HG03139 (cell line): Measurements from ENCODE around the gene ZNF595.
"Not testable (repeated sequence)": the region's sequence is repeated elsewhere in the genome, so short reads cannot be mapped to it uniquely, and the experiment has no call there.

Source experiments
- ATAC-seq: cut with Tn5 transposase; IDR thresholded peaks from one replicate; pipeline ENCODE4 v1.9.1; 2021; ENCODE audit not compliant: unreplicated experiment

The ZNF595 gene

DNA sequence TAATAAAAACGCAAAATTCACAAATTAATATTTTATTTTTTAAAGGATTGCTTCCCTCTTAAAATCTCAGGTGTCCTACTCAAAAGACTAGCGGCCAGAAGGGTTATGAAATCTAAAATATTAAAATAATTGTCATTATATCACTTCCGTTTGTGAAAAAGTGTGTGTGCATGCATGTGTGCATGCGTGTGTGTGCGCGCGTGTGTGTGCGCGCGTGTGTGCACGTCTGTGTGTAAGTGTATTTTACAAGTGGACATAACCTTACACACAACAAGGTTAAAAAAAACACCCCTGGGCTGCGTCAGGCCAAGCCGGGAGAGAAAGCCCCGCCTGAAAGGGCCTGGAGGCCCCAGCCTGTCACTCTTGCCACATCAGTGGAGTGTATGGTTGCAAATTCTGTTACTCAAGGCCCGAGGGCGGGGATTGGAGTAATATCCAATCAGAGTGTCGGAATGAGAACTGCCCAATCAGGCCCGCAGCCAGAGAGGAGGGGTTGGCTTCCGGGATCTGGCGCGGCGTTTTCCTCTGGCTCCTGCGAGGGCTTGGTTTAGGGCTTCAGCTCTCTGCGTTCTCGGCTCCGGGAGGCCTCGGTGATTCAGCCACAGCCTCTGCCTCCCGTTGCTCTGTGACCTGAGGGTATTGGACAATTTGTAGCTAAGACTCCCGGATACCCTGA lies at the start of gene ZNF595:
TSS of gene ZNF595 (plus strand) at position 518 of the 676 bp plus-strand sequence. CDS start 168 bp downstream, outside the sequence.
- peak; percentile 60 for ATAC-seq

DNA sequence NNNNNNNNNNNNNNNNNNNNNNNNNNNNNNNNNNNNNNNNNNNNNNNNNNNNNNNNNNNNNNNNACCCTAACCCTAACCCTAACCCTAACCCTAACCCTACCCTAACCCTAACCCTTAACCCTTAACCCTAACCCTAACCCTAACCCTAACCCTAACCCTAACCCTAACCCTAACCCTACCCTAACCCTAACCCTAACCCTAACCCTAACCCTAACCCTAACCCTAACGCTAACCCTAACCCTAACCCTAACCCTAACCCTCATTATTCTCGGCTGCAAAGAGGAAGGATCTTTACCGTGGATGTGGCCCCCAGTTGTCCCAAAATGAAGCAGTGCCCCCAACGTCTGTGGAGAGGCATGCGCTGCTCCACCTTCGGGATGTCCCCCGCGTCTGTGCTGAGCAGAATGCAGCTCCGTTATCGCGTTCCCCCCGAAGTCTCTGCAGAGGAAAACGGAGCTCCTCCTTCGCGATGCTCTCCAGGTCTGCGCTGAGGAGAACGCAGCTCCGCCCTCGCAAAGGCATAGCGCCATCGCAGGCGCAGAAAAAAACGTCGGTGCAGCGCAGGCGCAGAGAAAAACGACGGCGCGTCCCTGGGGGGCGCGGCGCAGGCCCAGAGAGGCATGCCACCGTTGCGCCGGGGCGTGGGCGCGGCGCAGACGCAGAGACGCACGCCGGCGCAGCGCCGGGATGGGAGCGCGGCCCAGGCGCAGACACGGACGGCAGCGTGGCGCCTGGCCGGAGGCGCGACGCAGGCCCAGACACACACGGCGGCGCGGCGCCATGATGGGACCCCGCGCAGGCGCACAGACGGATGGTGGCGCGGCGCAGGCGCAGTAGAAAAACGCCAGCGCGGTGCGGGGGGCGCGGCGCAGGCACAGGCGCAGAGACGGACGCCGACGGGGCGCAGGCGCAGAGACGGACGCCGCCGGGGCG lies 42.9 kb upstream of the ZNF595 start:
- ATAC-seq, result not testable (repeated sequence)

DNA sequence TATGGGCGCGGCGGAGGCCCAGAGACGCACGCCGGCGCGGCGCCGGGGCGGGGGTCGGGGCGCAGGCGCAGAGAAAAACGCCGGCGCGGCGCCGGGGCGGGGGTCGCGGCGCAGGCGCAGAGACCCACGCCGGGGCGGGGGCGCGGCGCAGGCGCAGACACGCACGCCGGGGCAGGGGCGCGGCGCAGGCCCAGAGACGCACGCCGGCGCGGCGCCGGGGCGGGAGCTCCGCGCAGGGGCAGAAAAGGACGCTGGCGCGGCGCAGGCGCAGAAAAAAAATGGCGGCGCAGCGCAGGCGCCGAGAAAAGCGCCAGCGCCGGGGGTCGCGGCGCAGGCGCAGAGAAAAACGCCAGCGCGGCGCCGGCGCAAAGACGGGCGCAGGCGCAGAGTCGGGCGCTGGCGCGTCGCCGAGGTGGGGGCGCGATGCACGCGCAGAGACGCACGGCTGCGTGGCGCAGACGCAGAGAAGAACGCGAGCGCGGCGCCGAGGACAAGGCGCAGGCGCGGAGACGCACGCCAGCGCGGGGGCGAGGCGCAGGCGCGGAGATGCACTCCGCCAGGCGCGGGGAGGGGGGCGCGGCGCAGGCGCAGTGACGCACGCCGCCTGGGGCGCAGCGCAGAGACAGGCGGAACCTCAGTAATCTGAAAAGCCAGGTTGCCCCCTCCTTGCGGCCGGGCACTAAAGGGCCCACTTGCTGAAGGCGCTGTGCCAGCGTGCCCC lies 41.9 kb upstream of the ZNF595 start:
- not testable (repeated sequence) for ATAC-seq

DNA sequence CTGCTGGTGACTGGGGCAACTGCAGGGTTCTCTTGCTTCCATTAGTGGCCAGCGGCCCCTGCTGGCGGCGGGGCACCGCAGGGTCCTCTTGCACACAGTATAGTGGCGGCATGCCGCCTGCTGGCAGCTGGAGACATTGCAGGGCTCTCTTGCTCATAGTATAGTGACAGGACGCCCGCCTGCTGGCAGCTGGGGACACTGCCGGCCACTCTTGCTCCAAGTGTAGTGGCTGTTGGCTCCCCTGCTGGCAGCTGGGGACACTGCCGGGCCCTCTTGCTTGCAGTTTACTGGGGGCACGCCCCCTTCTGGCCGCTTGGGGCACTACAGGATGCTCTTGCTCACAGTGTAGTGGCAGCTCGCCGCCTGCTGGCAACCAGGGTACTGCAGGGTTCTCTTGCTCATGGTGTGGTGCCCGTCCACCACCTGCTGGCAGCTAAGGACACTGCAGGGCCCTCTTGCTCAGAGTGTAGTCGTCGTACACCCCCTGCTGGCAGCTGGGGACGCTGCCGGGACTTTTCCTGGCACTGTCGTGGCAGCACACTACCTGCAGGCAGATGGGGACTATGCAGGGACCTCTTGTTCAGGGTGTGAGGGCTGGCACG lies 41.2 kb upstream of the ZNF595 start:
- ATAC-seq, result not testable (repeated sequence)

DNA sequence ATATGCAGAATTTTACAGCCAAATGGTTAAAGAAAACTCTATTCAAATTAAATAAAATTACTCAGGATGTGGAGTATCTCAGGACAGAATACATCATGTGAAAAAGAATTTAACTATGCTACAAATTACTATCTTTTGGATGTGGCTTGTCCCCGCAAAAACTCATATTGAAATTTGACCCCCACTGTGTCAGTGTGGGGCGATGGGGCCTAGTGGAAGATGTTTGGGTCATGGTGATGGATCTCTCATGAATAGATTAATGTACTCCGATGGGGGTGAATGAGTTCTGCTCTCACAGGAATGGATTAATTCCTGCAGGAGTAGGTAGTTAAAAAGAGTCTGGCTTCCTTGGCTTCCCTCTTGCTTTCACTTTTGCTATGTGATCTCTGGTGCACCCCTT lies 35.0 kb upstream of the ZNF595 start:
- not testable (repeated sequence) for ATAC-seq

DNA sequence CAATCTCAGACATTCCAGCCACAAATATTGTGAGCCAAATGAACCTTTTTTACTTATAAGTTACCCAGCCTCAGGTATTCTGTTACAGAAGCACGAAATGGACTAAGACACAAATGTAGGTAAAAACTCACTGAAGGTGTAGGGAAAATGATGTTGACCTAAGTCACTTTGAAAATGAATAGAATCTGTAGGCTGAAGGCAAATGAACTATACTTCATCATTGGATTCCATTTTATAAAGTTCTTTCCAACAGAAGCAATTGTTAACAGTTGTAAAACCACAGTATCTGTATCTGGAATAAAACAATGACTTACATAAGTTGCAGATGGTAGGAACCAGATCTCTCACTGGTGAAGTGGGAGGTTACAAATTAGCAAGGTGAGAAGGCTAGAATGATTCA lies 34.5 kb upstream of the ZNF595 start:
- not testable (repeated sequence) for ATAC-seq

DNA sequence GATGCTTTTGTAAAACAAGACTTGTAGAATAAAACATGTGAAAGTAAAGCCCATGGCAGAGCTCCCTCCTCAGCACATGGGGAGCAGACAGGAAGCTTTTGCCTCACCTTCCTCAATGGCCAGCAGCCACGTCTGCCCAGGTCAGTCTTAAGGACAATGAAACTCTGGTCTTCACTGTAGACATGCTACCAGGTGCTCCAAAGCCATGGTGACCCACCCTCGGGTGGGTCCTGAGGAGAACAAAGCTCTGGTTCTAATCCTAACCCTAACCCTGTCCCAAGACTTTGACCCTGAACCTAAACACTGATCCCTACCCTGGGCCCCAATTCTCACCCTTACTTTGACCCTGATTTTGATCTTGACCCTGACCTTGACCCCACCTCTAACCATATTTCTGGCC lies 30.2 kb upstream of the ZNF595 start:
- not testable (repeated sequence) for ATAC-seq

DNA sequence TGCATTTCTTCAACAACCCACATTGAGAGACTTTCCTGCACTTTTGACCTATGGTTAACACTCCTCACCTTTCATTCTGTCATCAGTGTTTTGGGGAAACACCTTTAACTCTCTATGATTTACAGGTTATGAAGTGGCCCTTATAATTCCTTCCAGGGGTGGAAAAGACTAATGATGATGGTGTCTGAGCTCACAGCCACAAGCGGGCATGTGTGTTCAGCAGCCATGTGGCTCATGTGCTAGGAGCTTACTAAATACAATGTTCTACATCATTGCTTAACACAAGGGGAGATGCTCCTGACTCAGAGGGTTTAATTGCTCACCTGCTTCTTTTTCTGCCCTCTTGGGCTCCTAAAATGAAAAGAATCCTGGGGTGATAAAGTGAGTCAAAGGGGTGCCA lies 28.8 kb upstream of the ZNF595 start:
- not testable (repeated sequence) for ATAC-seq

DNA sequence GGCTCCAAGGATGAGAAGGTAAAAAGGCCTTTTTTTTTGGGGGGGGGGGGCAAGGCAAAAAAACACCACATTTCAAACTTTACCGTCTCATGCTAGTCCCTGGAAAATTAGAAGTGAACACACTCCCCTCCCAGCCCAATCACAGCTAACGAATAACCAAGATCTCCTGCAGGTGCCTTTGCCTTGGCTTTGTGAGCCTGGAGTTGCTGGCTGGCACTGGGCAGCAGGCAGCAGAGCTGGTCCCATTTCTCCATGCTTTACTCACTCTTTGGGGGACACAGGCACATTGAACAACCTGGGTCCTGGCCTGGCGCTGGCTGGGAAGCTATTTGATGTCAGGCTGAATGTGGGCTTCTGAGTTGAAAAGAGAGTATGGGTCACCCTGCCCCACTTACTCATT lies 25.6 kb upstream of the ZNF595 start:
- ATAC-seq, result not testable (repeated sequence)

DNA sequence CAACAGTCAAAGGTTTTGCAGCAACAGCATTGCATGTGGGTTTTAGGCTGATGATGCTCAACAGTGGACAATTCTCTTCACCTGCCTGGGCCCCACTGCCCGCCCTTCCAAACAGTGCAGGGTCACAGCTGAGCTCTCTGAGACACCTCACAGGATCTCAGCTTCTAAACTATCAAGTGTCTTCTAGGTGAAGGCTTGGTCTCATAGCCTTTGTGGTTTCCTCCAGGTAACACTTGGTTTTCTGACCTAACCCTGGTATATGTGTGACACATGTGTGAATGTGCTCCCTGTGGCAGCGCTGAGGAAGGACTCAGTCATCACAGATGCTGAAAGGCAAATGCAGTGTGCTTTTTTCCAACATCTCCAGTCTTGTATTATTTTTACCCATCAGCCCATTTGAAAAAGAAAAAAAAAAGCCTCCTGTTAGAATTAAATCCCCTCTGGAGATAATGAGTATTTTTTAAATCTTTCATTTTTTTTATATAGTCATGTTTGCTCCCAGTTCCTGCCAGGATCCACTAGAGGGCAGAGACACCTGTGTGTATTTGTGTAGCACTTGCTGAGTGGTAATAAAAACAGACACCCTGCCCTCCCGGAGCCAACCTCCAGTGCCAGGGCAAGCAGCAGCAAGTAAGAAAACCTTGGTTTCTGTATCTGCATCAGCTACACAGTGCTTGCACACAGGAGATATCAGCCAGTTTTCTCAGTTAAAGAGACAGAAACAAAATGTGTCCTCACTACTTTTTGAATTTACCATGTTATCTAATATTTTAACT lies 24.2 kb upstream of the ZNF595 start:
- ATAC-seq, result not testable (repeated sequence)

DNA sequence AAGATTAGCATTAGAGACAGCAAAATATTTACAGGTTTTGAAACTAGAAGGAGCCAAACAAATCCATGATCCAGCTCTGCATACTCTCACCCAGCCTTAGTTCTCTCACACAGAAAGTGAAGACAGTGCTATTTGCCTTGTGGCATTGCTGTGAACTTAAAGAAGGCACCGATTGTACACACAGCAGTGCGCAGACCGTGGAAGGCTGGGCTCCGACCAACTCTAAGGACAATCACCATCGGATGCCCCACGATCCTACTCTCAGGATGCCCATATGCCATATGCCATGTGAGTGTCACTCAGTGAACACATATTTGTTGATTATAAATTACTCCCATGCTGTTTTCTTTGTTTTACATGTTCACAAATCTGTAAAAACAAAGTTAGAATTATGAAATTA lies 19.8 kb upstream of the ZNF595 start:
- not testable (repeated sequence) for ATAC-seq

DNA sequence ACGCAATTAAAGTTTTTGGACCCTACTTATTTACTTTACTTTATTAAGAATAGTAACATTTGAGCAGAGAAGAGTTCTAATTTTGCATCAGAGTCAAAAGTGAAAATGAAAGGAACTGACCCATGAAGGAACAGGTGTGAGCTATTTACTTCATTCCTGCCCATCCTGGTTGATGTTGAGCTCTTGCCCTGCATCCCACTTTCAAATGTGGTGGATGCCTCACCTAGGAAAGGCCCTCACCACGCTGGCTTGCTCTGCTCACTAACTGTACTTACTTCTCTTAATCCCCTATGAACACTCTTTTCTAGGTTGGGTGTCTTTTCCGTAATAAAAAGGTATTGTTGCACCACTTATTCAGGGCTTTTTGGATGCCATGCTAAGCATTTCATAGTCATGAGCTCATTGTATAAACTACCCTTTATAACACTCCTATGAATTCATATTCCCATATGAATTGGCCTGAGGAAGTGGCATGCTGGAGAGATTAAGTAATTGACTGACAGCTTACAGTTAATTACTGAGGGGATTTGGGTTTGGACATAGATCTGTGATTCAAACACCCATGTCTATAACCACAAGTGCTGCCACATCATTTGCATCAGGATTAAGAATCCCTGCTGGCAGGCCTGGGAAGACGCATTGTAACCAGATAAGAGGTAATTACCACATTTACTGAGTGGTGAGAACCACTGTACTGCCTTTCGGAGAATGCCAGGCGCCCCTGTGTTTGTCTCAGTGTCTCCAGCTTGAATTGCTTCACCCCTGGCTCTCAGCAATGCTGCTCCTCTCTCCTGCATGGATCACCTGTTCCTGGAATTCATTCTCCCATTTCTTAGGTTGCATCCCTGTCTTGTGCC lies 16.3 kb upstream of the ZNF595 start:
- not testable (repeated sequence) for ATAC-seq

DNA sequence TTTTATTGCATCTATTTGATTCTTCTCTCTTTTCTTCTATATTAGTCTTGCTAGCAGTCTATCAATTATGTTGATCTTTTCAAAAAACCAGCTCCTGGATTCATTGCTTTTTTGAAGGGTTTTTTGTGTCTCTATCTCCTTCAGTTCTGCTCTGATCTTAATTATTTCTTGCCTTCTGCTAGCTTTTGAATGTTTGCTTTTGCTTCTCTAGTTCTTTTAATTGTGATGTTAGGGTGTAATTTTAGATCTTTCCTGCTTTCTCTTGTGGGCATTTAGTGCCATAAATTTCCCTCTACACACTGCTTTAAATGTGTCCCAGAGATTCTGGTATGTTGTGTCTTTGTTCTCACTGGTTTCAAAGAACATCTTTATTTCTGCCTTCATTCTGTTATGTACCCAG lies 14.9 kb upstream of the ZNF595 start:
- not testable (repeated sequence) for ATAC-seq

DNA sequence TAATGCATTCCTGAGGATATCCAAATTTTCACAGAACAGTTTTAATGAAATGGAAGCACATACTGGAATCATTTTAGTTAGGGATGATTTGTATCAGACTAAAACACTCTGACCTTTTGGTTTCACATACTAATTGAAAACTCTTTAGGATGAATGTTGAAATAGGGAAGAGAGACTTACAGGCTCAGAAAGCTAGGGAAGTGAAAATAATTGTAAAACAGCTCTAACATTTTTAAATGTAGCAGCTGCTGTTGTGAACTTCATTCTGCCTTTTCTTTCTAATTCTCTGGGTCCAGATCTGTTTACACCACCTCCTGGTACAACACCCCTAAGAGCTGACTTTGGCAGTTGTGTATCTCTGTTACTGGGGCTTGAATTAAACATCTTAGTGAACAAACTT lies 9.7 kb upstream of the ZNF595 start:
- ATAC-seq, result not testable (repeated sequence)

DNA sequence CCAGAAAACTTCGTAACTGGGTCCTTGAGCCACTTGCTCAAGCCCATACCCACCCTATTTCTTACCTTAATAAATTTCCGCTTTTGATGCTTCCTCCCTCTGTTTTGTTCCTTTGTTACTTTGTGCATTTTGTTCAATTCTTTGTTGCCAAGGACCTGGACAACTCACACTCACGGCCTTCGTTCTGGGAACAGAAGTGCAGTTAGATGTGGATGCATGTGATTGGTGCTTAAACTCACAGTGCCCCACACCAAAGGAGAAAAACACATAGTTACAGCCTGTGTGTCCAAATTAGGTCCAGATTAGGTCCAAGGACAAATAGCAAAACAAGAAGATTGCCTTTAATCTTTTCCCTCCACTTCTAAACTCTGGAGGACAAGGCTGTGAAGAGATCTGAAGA lies 1.9 kb upstream of the ZNF595 start:
- ATAC-seq, result peak; percentile 2

DNA sequence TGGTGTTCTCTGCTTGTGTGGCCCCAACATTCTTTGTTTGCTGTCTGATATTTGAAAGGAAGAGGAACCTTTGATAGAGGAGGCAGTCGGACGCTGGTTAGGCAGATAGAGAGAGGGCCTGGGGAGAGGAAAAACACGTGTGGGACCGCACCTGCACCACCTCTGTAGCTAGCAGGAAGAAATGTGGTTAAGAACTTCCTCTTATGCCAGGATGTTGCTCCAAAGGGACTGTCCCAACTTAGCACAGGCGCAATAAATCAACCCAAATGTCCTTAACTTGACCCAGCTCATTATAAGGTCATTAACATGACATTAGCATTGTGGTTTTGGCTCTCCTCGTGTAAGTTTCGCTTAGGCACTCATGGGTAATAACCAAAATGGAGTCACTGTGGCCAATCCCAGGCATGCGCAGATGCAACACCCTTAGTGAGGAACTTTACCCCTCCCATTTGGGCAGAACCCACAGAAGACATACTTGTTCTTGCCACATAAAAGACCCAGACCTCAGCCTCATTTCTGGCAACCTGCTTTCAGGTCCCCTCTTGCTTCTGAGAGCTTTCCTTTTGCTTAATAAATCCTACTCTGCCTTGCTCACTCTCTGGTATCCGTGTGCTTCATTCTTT lies 1.4 kb upstream of the ZNF595 start:
- ATAC-seq, result peak; percentile 48

DNA sequence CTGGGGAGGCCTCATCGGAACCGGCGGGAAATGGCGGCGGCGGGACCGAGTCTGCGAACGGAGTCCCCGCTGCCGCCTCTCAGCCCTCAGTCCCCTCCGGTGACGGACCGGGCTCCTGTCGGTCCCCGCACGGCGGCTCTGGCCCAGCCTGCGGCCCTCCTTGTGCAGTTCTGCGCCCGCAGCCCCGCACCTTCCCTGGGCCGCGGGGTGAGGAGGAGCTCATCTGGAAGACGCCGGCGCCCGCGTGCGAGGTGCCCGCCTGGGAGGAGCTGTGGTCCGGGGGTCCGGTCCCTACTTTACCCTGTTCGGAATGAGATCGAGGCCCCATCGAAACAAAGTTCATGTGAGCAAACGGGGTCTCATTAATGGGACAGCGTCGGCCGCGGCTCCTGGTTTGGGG lies 400 bp downstream of the ZNF595 start:
- ATAC-seq, result not testable (repeated sequence)

DNA sequence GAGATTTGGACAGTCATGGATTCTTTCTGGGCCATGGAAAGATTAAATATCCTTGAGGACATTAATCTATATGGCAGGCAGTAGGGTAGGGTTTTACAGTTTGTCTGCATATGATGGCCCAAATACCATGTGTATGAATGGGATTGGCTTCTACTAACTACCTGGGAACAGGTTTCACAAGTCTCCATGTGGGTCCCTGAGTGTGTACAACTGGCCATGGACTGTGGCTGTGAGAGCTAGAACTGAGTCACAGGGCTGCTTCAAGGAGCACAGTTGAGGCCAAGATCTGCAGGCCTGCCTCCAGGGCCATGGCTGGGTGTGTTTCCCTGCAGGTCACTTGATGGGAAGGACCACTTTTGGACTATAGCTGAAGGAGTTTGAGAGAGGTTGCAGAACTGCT lies 11.6 kb downstream of the ZNF595 start:
- not testable (repeated sequence) for ATAC-seq

DNA sequence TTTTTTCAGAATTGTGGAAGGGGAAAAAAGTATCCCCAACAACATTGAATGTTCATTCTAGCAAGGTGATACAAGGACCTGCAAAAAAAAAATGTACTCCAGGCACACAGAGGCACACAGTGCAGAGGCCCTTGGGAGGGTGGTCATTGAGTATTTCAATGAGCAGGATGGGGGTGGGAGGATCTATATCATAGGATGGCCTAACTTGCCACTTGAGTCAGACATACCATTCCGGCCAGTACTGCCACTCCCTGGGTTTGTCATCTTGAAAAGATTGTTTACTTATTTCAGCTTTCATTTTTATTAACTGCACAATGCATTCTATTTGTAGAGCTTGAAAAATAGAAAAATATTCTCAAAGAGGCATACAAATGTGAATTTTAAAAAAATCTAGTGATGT lies 18.7 kb downstream of the ZNF595 start:
- ATAC-seq, result no peak
